AG04449 (cell line): ENCODE data around the gene EMC8.

Experiments used
- CTCF ChIA-PET: fragments of 350-600 bp; formaldehyde crosslinking; extraction: SDS; loops from one replicate; lab custom pipeline; 2021; ENCODE audit warnings: antibody characterized with exemption; lab: Yijun Ruan, JAX
- POLR2A ChIA-PET: fragments of 400-600, 350-600 bp; formaldehyde crosslinking; extraction: SDS; loops from one replicate; lab custom pipeline; 2020; ENCODE audit warnings: antibody characterized with exemption, inconsistent platforms; lab: Yijun Ruan, JAX
- DNase-seq: peaks from one replicate; pipeline ENCODE4 v3.0.0-alpha.2; 2010; ENCODE audit warnings: low read depth, low spot score
- H3K4me3 ChIP-seq: 2 replicates; pipeline ENCODE4 v1.5.1; 2011; ENCODE audit warnings: low read depth, mild to moderate bottlenecking, control low read depth, low read length
- CTCF ChIP-seq: IDR thresholded peaks from one replicate; pipeline ENCODE4 v1.5.1; 2011; ENCODE audit warnings: mild to moderate bottlenecking, moderate library complexity, low read length, control low read depth, inconsistent platforms; ENCODE audit not compliant: insufficient read depth; ENCODE audit errors: missing control alignments

The EMC8 gene

GRCh38 chr16:85832570-85833218 is 33.4 kb upstream of the EMC8 start:
- no peak for TF ChIP-seq CTCF
- H3K4me3 ChIP-seq: no peak overlapping the region
- CTCF ChIA-PET: interaction anchor here (1.5 to 10.2 kb wide), 2 partner anchors 12 to 183 kb away, joined by 3 to 86 read pairs; no protein-coding TSS in a partner anchor
- no peak for DNase-seq
- POLR2A ChIA-PET: no interaction called here

- CTCF ChIA-PET: interaction anchor here (1.2 to 10.2 kb wide), 2 partner anchors 10 to 185 kb away, joined by 4 to 86 read pairs; no protein-coding TSS in a partner anchor
- POLR2A ChIA-PET: no interaction called here
- H3K4me3 ChIP-seq: no peak overlapping the region
- no peak for TF ChIP-seq CTCF
- DNase-seq: no peak
Observed at GRCh38 chr16:85830821-85831220, 31.5 kb upstream of the EMC8 start.

- POLR2A ChIA-PET: no interaction called here
Observed at GRCh38 chr16:85829751-85830445, 30.6 kb upstream of the EMC8 start.

GRCh38 chr16:85829171-85829719 is 29.9 kb upstream of the EMC8 start:
- H3K4me3 ChIP-seq: no peak overlapping the region
- ChIA-PET CTCF (interaction anchor here (10.2 kb wide), 1 partner anchor 8 kb away, joined by 86 read pairs; no protein-coding TSS in a partner anchor), POLR2A (no interaction called here)
- no peak for DNase-seq
- TF ChIP-seq CTCF: no peak

More at GRCh38 chr16:85829751-85830445, 30.6 kb upstream of the EMC8 start:
- TF ChIP-seq CTCF: no peak
- no peak for DNase-seq
- no peak overlapping the region for H3K4me3 ChIP-seq
- CTCF ChIA-PET: interaction anchor here (1.2 to 10.2 kb wide), 2 partner anchors 9 to 186 kb away, joined by 4 to 86 read pairs; no protein-coding TSS in a partner anchor

GRCh38 chr16:85828166-85828565 is 28.8 kb upstream of the EMC8 start:
- ChIA-PET CTCF (no interaction called here), POLR2A (no interaction called here)
- no peak for DNase-seq
- H3K4me3 ChIP-seq: no peak overlapping the region
- no peak for TF ChIP-seq CTCF

- CTCF ChIA-PET: no interaction called here
- POLR2A ChIA-PET: no interaction called here
- DNase-seq: no peak
- no peak overlapping the region for H3K4me3 ChIP-seq
- no peak for TF ChIP-seq CTCF
Observed at GRCh38 chr16:85826686-85827247, 27.4 kb upstream of the EMC8 start.
